IPS DF 6.9 (cell line): ENCODE results near the gene CD6.

ENCODE experiments used
- DNase-seq: peaks from one replicate; pipeline ENCODE4 v3.0.0-alpha.2; 2013; ENCODE audit warnings: low read depth, low spot score
- H3K27ac ChIP-seq: one replicate; pipeline ENCODE4 v1.5.1; 2013; ENCODE audit warnings: low read length, control low read depth
- H3K27me3 ChIP-seq: 2 replicates; pipeline ENCODE4 v1.6.1; 2013; ENCODE audit warnings: mild to moderate bottlenecking, low read length; ENCODE audit not compliant: control insufficient read depth, insufficient read depth
- H3K36me3 ChIP-seq: 2 replicates; pipeline ENCODE4 v1.6.1; 2013; ENCODE audit warnings: low read length; ENCODE audit not compliant: control insufficient read depth, insufficient read depth
- H3K4me1 ChIP-seq: 2 replicates; pipeline ENCODE4 v1.6.1; 2013; ENCODE audit warnings: low read length; ENCODE audit not compliant: control insufficient read depth, insufficient read depth
- H3K4me3 ChIP-seq: 2 replicates; pipeline ENCODE4 v1.5.1; 2013; ENCODE audit warnings: mild to moderate bottlenecking, low read length
- H3K9me3 ChIP-seq: 2 replicates; pipeline ENCODE4 v1.6.1; 2013; ENCODE audit warnings: low read length, inconsistent platforms; ENCODE audit not compliant: control insufficient read depth, insufficient read depth
- WGBS: extraction: QIAGEN DNeasy Blood & Tissue Kit; methylation state at CpG from one replicate; pipeline ENCODE4 v1.1.7; 2013; ENCODE audit warnings: mixed read lengths, missing lambda C conversion rate; ENCODE audit not compliant: insufficient read length, insufficient coverage; 5-methylcytosine and 5-hydroxymethylcytosine counted together

Gene CD6

DNA sequence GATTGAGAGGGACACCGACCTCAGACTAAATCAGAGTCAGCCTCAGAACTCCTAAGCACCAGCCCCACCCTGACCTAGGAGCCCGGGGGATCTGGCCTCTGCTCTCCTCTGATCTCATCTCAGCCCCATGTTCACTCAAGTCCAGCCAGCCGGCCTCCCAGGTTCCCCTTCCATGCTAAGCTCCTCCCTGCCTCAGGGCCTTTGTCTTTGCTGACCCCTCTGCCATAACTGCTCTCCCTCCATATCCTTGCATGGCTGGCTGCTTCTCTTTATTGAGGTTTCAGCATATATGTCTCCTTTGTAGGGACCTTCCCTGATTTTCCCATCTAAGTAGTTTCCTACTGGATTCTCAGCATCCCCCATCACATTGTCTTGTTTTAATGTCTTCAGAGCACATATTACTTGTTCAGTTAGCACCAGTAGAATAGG is 18.7 kb upstream of the CD6 start:
- no peak for DNase-seq
- Histone ChIP-seq H3K9me3 (no peaks in the 10 kb centered on the region), H3K27me3 (no peaks in the 10 kb centered on the region), H3K36me3 (no peaks in the 10 kb centered on the region), H3K4me1 (no peaks in the 10 kb centered on the region; the same call in 1 of the 2 replicates), H3K27ac (no peak overlapping the region), H3K4me3 (no peak overlapping the region)
- WGBS = no CpG with 5 or more reads among the region's 3 CpGs

DNA sequence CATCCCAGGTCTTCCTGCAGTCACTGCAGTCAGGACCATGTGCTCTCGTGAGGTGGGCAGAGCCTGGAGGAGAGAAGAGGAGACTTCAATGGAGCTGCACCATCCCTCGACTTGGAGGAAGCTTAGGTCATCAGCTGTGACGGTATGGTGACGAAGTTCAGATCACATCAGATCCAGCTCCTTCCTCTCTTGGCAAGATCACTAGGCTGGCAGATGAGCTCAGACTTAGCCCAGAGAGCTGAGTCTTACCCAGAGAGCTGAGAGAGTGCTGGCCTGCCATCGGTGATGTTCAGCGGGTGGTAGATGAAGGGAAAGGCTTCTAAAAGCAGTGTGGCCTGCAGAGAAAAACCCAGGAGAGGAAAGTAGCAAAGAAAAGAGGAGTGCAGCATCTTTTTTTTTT is 17.7 kb upstream of the CD6 start:
- no peaks in the 10 kb centered on the region for H3K36me3 ChIP-seq
- H3K4me3 ChIP-seq = no peak overlapping the region
- H3K27me3 ChIP-seq = no peaks in the 10 kb centered on the region
- H3K4me1 ChIP-seq = no peaks in the 10 kb centered on the region; the same call in 1 of the 2 replicates
- no CpG with 5 or more reads among the region's 6 CpGs for WGBS
- DNase-seq = no peak
- H3K9me3 ChIP-seq = no peaks in the 10 kb centered on the region
- no peak overlapping the region for H3K27ac ChIP-seq

DNA sequence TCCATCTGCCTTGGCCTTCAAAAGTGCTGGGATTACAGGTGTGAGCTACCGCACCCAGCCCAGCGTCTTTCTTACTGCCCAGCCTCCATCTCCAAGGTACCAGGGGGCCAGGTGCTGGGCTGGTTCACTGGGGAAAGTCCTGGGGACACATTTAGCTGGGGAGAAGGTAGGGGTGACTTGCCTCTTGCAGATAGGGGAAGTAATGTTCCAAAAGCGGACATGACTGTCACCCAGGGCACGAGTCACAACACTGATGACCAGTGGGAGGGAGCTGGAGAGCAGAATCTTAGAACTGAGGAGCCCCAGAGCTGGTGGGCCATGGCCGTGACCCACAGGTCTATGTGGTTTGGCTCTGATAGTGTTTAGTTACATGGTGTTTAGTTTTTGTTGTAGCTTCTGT is 17.1 kb upstream of the CD6 start:
- no peak for DNase-seq
- no peaks in the 10 kb centered on the region; the same call in 1 of the 2 replicates for H3K4me1 ChIP-seq
- H3K9me3 ChIP-seq = no peaks in the 10 kb centered on the region
- H3K4me3 ChIP-seq = no peak overlapping the region
- WGBS = no CpG with 5 or more reads among the region's 5 CpGs
- H3K36me3 ChIP-seq = no peaks in the 10 kb centered on the region
- no peaks in the 10 kb centered on the region for H3K27me3 ChIP-seq
- H3K27ac ChIP-seq = no peak overlapping the region

DNA sequence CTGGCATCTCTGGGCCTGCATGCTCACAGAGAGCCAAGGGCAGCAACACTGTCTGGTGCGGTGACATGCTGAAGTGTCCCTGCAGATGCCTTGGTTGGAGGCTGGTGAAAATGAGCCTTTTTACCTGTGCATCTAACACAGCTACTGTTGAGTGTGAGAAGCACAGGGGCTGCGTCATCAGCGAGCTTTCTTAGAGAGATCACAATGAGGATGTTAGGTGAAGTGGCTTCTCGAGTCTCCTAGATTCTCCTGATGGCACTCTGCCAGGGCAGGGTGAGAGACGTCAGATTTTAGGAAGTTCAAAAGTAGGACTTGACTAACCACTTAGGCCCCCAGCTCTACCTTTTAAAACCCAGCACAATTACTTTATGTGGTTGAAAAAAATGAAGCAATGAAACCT is 15.9 kb upstream of the CD6 start:
- Histone ChIP-seq H3K36me3 (no peaks in the 10 kb centered on the region), H3K4me1 (no peaks in the 10 kb centered on the region; the same call in 1 of the 2 replicates), H3K27ac (no peak overlapping the region), H3K27me3 (no peaks in the 10 kb centered on the region), H3K4me3 (no peak overlapping the region), H3K9me3 (no peaks in the 10 kb centered on the region)
- WGBS = no CpG with 5 or more reads among the region's 5 CpGs
- no peak for DNase-seq

DNA sequence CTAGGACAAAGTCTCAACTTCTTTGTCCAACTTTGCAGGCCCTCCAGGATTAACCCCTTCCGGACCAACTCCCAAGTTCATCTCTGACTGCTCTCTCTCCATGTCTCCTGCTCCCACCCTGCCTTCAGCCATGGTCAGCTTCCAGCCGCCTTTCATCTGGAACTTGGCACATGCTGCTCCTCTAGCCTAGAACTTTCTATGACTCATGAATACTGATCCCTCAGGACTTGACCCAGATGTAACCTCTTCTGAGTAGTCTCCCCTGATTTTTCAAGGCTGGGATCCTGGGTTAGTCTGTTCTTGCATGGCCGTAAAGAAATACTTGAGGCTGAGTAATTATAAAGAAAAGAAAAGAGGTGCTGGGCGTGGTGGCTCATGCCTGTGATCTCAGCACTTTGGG is 14.3 kb upstream of the CD6 start:
- H3K4me3 ChIP-seq = no peak overlapping the region
- no peak overlapping the region for H3K27ac ChIP-seq
- no peaks in the 10 kb centered on the region for H3K9me3 ChIP-seq
- no peaks in the 10 kb centered on the region for H3K36me3 ChIP-seq
- H3K27me3 ChIP-seq = no peaks in the 10 kb centered on the region
- DNase-seq = no peak
- no peaks in the 10 kb centered on the region; the same call in 1 of the 2 replicates for H3K4me1 ChIP-seq
- WGBS = no CpG with 5 or more reads among the region's 4 CpGs

DNA sequence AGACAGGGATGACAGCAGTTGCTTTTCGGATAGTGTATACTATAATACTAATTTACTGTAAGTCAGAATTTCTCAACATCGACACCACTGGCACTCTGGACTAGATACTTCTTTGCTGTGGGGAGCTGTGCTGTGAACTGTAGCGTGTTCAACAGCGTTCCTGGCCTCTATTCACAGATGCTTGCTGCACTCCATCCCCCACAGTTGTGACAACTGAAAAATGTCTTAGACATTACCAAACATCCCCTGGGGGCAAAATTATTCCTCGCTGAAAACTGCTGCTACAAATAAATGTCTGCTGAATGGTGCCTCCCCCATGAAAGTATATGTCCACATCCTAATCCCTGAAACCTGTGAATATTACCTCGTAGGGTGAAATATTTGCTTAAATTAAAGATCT is 12.0 kb upstream of the CD6 start:
- H3K9me3 ChIP-seq = no peaks in the 10 kb centered on the region
- WGBS = no CpG with 5 or more reads among the region's 6 CpGs

DNA sequence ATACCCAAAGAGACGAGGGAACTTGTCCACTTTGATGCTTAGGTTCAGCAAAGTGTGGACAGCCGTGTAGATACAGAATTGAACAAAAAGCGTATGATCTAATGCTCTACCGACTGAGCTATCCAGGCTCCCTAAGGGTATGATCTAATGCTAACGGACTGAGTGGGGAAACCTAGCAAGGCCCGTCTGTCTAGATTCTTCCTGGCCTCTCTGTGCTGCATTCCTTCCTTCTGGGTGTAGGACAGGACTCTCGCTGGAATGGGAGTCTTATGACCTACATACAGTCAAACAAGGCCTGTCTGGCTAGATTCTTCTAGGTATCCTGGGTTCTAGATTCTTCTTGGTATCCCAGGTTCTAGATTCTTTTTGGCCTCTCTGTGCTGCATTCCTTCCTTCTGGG is 11.1 kb upstream of the CD6 start:
- Histone ChIP-seq H3K36me3 (no peaks in the 10 kb centered on the region), H3K27ac (no peak overlapping the region), H3K4me1 (no peaks in the 10 kb centered on the region), H3K4me3 (no peak overlapping the region), H3K9me3 (no peaks in the 10 kb centered on the region), H3K27me3 (no peaks in the 10 kb centered on the region)
- WGBS = no CpG with 5 or more reads among the region's 7 CpGs
- DNase-seq = no peak

More for the DNA sequence above, 12.0 kb upstream of the CD6 start:
- H3K4me3 ChIP-seq = no peak overlapping the region
- H3K27ac ChIP-seq = no peak overlapping the region
- H3K36me3 ChIP-seq = no peaks in the 10 kb centered on the region
- DNase-seq = no peak
- H3K27me3 ChIP-seq = no peaks in the 10 kb centered on the region
- H3K4me1 ChIP-seq = no peaks in the 10 kb centered on the region

DNA sequence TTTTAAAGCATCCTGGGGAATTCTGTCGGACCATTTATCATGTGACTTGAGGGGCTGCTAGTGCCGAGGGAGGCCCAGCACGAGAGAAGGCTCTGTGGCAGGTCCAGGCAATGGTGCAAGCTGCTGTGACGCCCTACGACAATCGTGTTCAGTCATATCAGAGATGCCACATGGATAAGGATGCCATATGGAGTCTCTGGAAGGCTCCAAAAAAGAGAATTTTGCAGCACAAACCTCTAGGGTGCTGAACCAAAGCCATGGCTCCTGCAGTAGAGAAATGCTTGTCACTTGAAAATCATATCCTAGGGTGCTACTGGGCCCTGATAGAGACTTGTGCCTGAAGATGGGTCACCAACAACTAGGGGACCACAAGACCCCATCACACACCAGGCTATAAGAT is 6.7 kb upstream of the CD6 start:
- Histone ChIP-seq H3K27ac (no peak overlapping the region), H3K27me3 (no peaks in the 10 kb centered on the region), H3K4me3 (no peak overlapping the region), H3K36me3 (no peaks in the 10 kb centered on the region), H3K9me3 (no peaks in the 10 kb centered on the region), H3K4me1 (no peaks in the 10 kb centered on the region)
- no peak for DNase-seq
- WGBS = no CpG with 5 or more reads among the region's 6 CpGs

DNA sequence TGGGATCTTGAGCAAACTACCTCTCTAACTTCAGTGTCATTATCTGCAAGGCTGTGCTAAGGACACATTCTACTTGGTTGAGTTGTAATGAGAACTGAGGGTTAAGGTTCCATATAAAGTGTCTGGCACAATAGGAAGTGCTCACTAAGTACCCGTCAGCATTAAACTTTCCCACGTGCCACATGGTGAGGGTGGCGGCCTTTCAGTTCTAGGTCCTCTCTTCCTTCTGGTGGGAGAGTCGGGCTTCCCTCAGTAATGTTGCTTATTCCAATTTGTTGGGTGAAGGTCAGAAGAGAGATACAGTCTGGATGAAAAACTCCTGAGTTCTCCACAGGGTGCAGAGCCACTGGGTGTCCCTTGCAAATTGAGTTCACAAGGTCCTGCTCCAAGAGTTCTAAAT is 4.6 kb upstream of the CD6 start:
- no peak overlapping the region for H3K27ac ChIP-seq
- no peaks in the 10 kb centered on the region for H3K9me3 ChIP-seq
- H3K4me3 ChIP-seq = no peak overlapping the region
- WGBS = no CpG with 5 or more reads among the region's 4 CpGs
- H3K36me3 ChIP-seq = no peaks in the 10 kb centered on the region
- H3K27me3 ChIP-seq = no peaks in the 10 kb centered on the region
- DNase-seq = no peak
- H3K4me1 ChIP-seq = no peaks in the 10 kb centered on the region

DNA sequence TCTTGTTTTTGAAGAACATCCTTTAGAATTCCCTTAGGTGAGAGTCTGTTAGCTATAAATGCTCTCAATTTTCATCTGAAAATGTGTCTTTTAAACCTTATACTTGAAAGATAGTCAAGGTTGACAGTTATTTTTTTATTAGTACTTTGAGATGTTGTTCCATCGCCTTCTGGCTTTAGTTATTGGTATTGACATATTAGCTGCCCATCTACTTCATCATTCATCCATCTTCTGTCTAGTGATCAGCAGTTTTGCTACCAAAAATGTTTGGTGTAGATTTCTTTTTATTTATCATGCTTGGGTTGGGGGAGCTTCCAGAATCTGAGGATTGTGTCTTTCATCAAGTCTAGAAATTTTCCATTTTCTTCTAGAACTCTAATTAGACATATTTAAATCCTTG is 3.3 kb upstream of the CD6 start:
- Histone ChIP-seq H3K4me3 (no peak overlapping the region), H3K27me3 (no peaks in the 10 kb centered on the region), H3K27ac (no peak overlapping the region), H3K4me1 (no peaks in the 10 kb centered on the region), H3K9me3 (no peaks in the 10 kb centered on the region), H3K36me3 (no peaks in the 10 kb centered on the region)
- no CpG with 5 or more reads among the region's 1 CpG for WGBS
- no peak for DNase-seq

DNA sequence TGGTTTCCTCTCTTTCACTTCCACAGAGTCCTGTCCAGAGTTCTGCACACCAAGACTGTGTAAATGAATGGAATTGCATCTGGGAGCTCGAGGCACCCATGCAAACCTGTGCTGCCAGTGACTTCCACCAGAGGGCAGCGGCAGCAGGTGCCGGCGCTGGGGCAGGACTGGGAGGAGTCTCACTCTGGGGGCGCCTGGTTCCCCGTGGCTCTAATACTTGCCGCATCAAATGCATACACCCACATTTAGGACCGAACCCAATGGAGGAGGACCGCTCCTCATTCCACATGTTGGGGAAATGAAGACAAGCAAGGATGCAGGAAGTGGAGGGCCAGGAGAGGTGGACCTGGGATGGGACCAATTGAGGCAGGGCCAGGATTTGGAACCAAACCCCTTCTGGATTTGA is 1.1 kb upstream of the CD6 start:
- H3K9me3 ChIP-seq = no peaks in the 10 kb centered on the region
- H3K27ac ChIP-seq = no peak overlapping the region
- no peak overlapping the region for H3K4me3 ChIP-seq
- WGBS = no CpG with 5 or more reads among the region's 9 CpGs
- no peaks in the 10 kb centered on the region for H3K4me1 ChIP-seq
- no peak for DNase-seq
- no peaks in the 10 kb centered on the region for H3K27me3 ChIP-seq
- H3K36me3 ChIP-seq = no peaks in the 10 kb centered on the region
